ENCODE measurements around the gene SSPN. TPM values are rescaled to one million over a fixed set of nuclear protein-coding genes. Genes with fewer than 3 reads are reported as not detected.

SSPN gene
- polyA plus RNA-seq, 1 experiment = 21.6 TPM

DNA sequence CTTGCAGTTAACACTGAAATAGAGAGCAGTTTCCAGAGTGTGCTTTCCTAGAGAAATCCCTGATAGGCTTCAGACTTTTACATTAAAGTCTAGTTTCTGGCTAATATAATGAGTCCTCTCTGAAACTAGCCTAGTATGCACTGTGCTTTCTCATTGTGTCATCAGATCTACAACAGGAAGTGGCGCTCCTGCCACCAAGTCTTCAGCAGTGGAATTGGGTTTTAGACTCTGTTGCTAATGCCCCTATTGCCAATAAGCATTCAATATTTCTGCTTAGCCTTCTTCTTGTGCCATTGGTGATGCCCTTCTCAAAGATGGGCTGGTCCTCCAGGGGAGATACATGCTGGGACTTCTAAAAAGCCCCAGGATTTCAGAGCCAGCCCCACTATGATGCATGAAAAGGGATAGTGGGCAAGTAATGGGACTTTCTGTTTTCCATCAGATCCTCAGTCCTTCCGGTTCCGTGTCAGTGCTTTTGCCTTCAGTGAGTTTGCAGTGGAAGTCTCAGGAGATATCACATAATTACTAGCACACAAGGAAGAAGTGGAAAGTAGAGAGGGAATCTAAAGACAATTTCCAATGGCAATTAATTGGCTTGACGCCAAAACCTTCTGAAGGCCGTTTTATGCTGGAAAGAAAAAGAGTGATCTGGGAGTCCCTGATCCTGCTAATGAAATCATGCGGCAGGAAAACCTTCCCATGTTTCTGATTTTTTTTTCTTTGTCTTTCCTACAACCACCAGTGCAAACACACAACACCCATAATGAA lies 50.0 kb downstream of the SSPN start:
- H3K27me3 ChIP-seq (ENCODE audit: control insufficient read depth, insufficient read depth, low read length) = no peaks in the 10 kb centered on the region
- CTCF ChIA-PET = no interaction called here
- TF ChIP-seq, protein P1, sequence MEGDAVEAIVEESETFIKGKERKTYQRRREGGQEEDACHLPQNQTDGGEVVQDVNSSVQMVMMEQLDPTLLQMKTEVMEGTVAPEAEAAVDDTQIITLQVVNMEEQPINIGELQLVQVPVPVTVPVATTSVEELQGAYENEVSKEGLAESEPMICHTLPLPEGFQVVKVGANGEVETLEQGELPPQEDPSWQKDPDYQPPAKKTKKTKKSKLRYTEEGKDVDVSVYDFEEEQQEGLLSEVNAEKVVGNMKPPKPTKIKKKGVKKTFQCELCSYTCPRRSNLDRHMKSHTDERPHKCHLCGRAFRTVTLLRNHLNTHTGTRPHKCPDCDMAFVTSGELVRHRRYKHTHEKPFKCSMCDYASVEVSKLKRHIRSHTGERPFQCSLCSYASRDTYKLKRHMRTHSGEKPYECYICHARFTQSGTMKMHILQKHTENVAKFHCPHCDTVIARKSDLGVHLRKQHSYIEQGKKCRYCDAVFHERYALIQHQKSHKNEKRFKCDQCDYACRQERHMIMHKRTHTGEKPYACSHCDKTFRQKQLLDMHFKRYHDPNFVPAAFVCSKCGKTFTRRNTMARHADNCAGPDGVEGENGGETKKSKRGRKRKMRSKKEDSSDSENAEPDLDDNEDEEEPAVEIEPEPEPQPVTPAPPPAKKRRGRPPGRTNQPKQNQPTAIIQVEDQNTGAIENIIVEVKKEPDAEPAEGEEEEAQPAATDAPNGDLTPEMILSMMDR (IDR thresholded peaks at IDR 0.05; ENCODE audit: low read depth, low read length) = no peak
- H3K27ac ChIP-seq (ENCODE audit: low read depth, low read length) = no peak overlapping the region
- POLR2A ChIA-PET = no interaction called here
- H3K4me3 ChIP-seq (ENCODE audit: low read depth, low read length) = no peak overlapping the region
- H3K9me3 ChIP-seq (ENCODE audit: control insufficient read depth, insufficient read depth, low read length) = no peaks in the 10 kb centered on the region
- no peak for DNase-seq (ENCODE audit: low read depth, low spot score)

DNA sequence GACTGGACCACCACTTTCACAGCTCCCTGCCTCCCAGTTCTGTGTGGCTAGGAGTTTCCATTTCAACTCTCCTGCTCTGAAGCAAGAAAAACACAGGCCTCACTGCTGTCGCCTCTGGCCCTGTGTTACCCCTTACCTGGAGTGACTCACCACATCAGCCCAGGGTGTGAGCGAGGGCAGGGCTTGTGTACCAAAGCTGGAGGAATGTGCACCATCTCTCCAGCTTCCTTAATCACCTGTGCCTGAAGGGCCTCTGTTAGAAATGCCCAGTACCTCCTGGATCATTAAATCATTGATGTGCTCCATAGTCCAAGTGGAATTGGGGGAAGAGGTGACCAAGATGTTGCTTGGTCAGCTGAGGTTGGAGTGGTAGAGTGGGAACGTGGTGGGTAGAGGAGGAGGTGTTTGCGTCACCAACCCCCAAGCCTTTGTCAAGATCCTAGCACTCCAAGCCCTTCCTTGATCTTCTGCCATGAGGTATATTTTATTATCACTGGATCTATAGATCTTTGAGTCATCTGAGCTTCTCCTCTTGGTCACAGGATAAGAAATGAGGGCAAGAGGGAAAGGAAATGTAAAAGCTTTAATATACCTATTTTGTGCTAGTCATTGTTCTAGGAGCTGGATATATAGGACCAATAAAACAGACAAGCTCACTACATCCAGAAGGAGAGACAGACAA lies 51.3 kb downstream of the SSPN start:
- Histone ChIP-seq H3K27ac (ENCODE audit: low read depth, low read length) (no peak overlapping the region), H3K9me3 (ENCODE audit: control insufficient read depth, insufficient read depth, low read length) (no peaks in the 10 kb centered on the region), H3K4me3 (ENCODE audit: low read depth, low read length) (no peak overlapping the region), H3K27me3 (ENCODE audit: control insufficient read depth, insufficient read depth, low read length) (no peaks in the 10 kb centered on the region)
- ChIA-PET CTCF (no interaction called here), POLR2A (no interaction called here)
- no peak for DNase-seq (ENCODE audit: low read depth, low spot score)
- TF ChIP-seq, protein P1 (IDR thresholded peaks at IDR 0.05; ENCODE audit: low read depth, low read length) = no peak

- H3K4me3 ChIP-seq (ENCODE audit: low read depth, low read length) = no peak overlapping the region
- no peak overlapping the region for H3K27ac ChIP-seq (ENCODE audit: low read depth, low read length)
- ChIA-PET CTCF (no interaction called here), POLR2A (no interaction called here)
- no peaks in the 10 kb centered on the region for H3K9me3 ChIP-seq (ENCODE audit: control insufficient read depth, insufficient read depth, low read length)
- TF ChIP-seq, protein P1 (IDR thresholded peaks at IDR 0.05; ENCODE audit: low read depth, low read length) = no peak
- DNase-seq (ENCODE audit: low read depth, low spot score) = no peak
- H3K27me3 ChIP-seq (ENCODE audit: control insufficient read depth, insufficient read depth, low read length) = no peaks in the 10 kb centered on the region
Measured at GRCh38 chr12:26247873-26248272, 52.5 kb downstream of the SSPN start.

- ChIA-PET POLR2A (interaction anchor here (0.7 kb wide), 1 partner anchor 182 kb away, joined by 3 read pairs; no protein-coding TSS in a partner anchor), CTCF (no interaction called here)
- Histone ChIP-seq H3K27me3 (ENCODE audit: control insufficient read depth, insufficient read depth, low read length) (no peaks in the 10 kb centered on the region), H3K27ac (ENCODE audit: low read depth, low read length) (no peak overlapping the region), H3K4me3 (ENCODE audit: low read depth, low read length) (no peak overlapping the region), H3K9me3 (ENCODE audit: control insufficient read depth, insufficient read depth, low read length) (peaks cover 4% of the 10 kb centered on the region)
- DNase-seq (ENCODE audit: low read depth, low spot score) = no peak
- TF ChIP-seq, protein P1 (IDR thresholded peaks at IDR 0.05; ENCODE audit: low read depth, low read length) = no peak
Measured at GRCh38 chr12:26250801-26251200, 55.4 kb downstream of the SSPN start.

DNA sequence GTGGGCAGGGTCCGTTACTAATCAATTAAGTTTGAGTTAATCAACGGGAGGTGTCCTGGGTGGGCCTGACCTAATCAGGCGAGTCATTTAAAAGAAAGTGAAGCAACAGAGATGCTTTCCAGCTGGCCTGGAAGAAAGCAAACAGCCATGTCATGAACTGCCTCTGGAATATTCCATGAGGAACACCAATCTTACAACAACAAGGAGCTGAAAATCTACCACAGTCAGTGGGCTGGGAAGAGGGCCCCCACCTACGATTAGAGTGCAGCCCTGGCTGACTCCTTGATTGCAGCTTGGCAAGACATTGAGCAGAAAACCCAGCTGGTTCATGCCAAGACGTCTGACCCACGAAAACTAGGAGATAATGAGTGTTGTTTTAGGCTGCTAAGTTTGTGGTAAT lies 56.2 kb downstream of the SSPN start:
- peaks cover 11% of the 10 kb centered on the region for H3K9me3 ChIP-seq (ENCODE audit: control insufficient read depth, insufficient read depth, low read length)
- no peaks in the 10 kb centered on the region for H3K27me3 ChIP-seq (ENCODE audit: control insufficient read depth, insufficient read depth, low read length)
- no peak overlapping the region for H3K4me3 ChIP-seq (ENCODE audit: low read depth, low read length)
- ChIA-PET CTCF (no interaction called here), POLR2A (no interaction called here)
- no peak for DNase-seq (ENCODE audit: low read depth, low spot score)
- TF ChIP-seq, protein P1 (IDR thresholded peaks at IDR 0.05; ENCODE audit: low read depth, low read length) = no peak
- H3K27ac ChIP-seq (ENCODE audit: low read depth, low read length) = no peak overlapping the region
